ENCODE results near the gene FGD2.

Gene FGD2

DNA sequence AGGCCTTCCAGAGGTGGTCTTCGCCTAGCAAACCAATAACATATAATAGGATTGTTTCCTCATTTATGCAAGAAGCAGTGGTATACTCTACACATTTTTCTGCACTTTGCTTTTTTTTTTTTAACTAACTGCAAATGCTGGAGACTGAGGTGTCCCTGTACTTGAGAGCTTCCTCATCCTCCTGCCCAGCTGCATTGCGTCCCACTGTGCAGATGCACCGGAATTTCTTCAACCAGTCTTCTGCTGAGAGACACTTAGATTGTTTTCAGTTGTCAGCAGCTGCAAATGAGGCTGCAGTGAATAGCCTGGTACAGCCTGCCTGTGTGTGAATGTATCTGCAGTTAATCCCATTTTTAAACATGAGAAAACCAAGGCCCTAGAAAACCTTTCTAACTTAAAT is 11.5 kb downstream of the FGD2 start:
- H3K9me3 ChIP-seq (ENCODE audit: low read depth, low read length): no peaks in the 10 kb centered on the region
- no peaks in the 10 kb centered on the region for H3K36me3 ChIP-seq (ENCODE audit: insufficient read depth, low read length)
- no peak overlapping the region for H3K4me3 ChIP-seq
- no peak overlapping the region for H3K9ac ChIP-seq (ENCODE audit: insufficient read length)
- DNase-seq (ENCODE audit: low read depth, low spot score): no peak
- no peak overlapping the region for H3K27ac ChIP-seq
- no peak for TF ChIP-seq FOXP2 (optimal IDR thresholded peaks at IDR 0.05; ENCODE audit: control extremely low read depth, extremely low read length, insufficient read depth)
- TF ChIP-seq POLR2AphosphoS5 (IDR thresholded peaks at IDR 0.05; ENCODE audit: borderline replicate concordance, low read depth, low read length): no peak
- no peak for TF ChIP-seq EZH2 (IDR thresholded peaks at IDR 0.05)

- Histone ChIP-seq H3K4me3 (no peak overlapping the region), H3K27ac (no peak overlapping the region), H3K9ac (ENCODE audit: insufficient read length) (no peak overlapping the region), H3K9me3 (ENCODE audit: low read depth, low read length) (no peaks in the 10 kb centered on the region), H3K36me3 (ENCODE audit: insufficient read depth, low read length) (no peaks in the 10 kb centered on the region)
- DNase-seq (ENCODE audit: low read depth, low spot score): no peak
- TF ChIP-seq POLR2AphosphoS5 (IDR thresholded peaks at IDR 0.05; ENCODE audit: borderline replicate concordance, low read depth, low read length): no peak
- TF ChIP-seq FOXP2 (optimal IDR thresholded peaks at IDR 0.05; ENCODE audit: control extremely low read depth, extremely low read length, insufficient read depth): no peak
- TF ChIP-seq EZH2 (IDR thresholded peaks at IDR 0.05): no peak
These were observed 12.2 kb downstream of the FGD2 start for GRCh38 chr6:37017606-37018197.

DNA sequence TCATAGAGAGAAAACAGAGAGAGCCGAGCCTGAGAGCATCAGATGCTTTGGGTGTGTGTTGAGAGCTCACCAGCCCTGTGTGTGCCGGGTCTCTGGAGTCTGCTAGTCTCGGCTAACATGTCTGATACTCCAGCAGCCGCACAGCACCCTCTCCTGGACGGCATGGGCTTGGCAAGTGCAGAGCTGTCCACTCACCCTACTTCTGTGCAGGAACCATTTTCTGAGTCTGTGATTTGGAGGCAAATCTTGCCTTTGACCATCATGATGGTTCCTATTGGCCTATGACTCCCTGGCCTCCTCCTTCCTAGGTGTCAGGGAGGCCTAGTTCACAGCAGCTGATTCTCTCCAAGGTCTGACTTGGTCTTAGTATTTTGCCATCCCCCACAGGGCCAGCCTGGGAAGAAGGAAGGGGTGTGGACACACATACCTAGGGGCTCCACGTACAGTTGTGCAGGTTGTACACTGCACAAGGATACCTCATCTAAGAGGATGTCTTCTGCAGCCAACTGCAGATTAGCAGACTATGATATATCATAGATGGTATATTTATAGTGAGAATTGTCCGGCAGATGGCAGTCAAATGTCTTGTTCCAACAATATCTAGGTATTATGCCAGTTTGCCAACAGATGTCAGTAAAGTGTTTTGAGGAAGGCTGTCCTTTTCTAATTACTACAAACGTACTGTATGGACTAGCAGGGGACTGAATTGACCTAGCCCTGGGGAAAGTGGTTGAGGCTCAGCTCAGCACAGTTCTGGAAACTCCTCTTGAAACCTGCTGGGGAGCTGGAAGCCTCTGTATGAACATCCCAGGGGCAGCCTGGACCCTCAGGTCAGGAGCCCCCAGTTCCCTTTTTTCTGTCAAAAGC is 13.0 kb downstream of the FGD2 start:
- no peak overlapping the region for H3K27ac ChIP-seq
- no peak overlapping the region for H3K4me3 ChIP-seq
- DNase-seq (ENCODE audit: low read depth, low spot score): peak; percentile 64
- TF ChIP-seq POLR2AphosphoS5 (IDR thresholded peaks at IDR 0.05; ENCODE audit: borderline replicate concordance, low read depth, low read length) (no peak), EZH2 (IDR thresholded peaks at IDR 0.05) (no peak), FOXP2 (optimal IDR thresholded peaks at IDR 0.05; ENCODE audit: control extremely low read depth, extremely low read length, insufficient read depth) (no peak)
- no peaks in the 10 kb centered on the region for H3K36me3 ChIP-seq (ENCODE audit: insufficient read depth, low read length)
- H3K9ac ChIP-seq (ENCODE audit: insufficient read length): no peak overlapping the region
- H3K9me3 ChIP-seq (ENCODE audit: low read depth, low read length): no peaks in the 10 kb centered on the region

- DNase-seq (ENCODE audit: low read depth, low spot score): no peak
- Histone ChIP-seq H3K9me3 (ENCODE audit: low read depth, low read length) (no peaks in the 10 kb centered on the region), H3K4me3 (no peak overlapping the region), H3K27ac (no peak overlapping the region), H3K36me3 (ENCODE audit: insufficient read depth, low read length) (no peaks in the 10 kb centered on the region), H3K9ac (ENCODE audit: insufficient read length) (no peak overlapping the region)
- no peak for TF ChIP-seq POLR2AphosphoS5 (IDR thresholded peaks at IDR 0.05; ENCODE audit: borderline replicate concordance, low read depth, low read length)
These were observed 13.6 kb downstream of the FGD2 start for GRCh38 chr6:37019065-37019450.

GRCh38 chr6:37020381-37020780 is 14.9 kb downstream of the FGD2 start:
- TF ChIP-seq POLR2AphosphoS5 (IDR thresholded peaks at IDR 0.05; ENCODE audit: borderline replicate concordance, low read depth, low read length): no peak
- no peak for TF ChIP-seq EZH2 (IDR thresholded peaks at IDR 0.05)
- TF ChIP-seq FOXP2 (optimal IDR thresholded peaks at IDR 0.05; ENCODE audit: control extremely low read depth, extremely low read length, insufficient read depth): no peak
- DNase-seq (ENCODE audit: low read depth, low spot score): no peak
- H3K9me3 ChIP-seq (ENCODE audit: low read depth, low read length): no peaks in the 10 kb centered on the region
- H3K27ac ChIP-seq: no peak overlapping the region
- H3K9ac ChIP-seq (ENCODE audit: insufficient read length): no peak overlapping the region
- no peaks in the 10 kb centered on the region for H3K36me3 ChIP-seq (ENCODE audit: insufficient read depth, low read length)
- no peak overlapping the region for H3K4me3 ChIP-seq

DNA sequence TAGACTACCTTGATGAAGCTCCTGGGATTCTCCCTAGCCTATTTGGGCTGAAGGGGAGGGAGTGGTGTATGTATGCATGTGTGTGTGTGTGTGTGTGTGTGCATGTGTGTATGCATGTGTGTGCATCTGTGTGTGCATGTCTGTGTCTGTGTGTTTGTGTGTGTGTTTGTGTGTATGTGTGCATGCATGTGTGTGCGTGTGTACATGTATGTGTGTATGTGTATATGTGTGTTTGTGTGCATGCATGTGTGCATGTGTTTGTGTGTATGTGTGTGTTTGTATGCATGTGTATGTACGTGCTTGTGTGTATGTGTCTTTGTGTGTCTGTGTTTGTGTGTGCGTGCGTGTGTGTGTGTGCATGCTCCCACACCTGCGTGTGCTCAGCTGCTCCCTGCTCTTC is 15.4 kb downstream of the FGD2 start:
- Histone ChIP-seq H3K27ac (no peak overlapping the region), H3K9ac (ENCODE audit: insufficient read length) (no peak overlapping the region), H3K4me3 (no peak overlapping the region), H3K9me3 (ENCODE audit: low read depth, low read length) (no peaks in the 10 kb centered on the region), H3K36me3 (ENCODE audit: insufficient read depth, low read length) (no peaks in the 10 kb centered on the region)
- DNase-seq (ENCODE audit: low read depth, low spot score): no peak
- TF ChIP-seq EZH2 (IDR thresholded peaks at IDR 0.05) (no peak), POLR2AphosphoS5 (IDR thresholded peaks at IDR 0.05; ENCODE audit: borderline replicate concordance, low read depth, low read length) (no peak), FOXP2 (optimal IDR thresholded peaks at IDR 0.05; ENCODE audit: control extremely low read depth, extremely low read length, insufficient read depth) (no peak)

GRCh38 chr6:37021356-37022129 is 16.1 kb downstream of the FGD2 start:
- no peaks in the 10 kb centered on the region for H3K9me3 ChIP-seq (ENCODE audit: low read depth, low read length)
- H3K27ac ChIP-seq: no peak overlapping the region
- DNase-seq (ENCODE audit: low read depth, low spot score): no peak
- no peak overlapping the region for H3K4me3 ChIP-seq
- H3K9ac ChIP-seq (ENCODE audit: insufficient read length): no peak overlapping the region
- TF ChIP-seq EZH2 (IDR thresholded peaks at IDR 0.05) (no peak), FOXP2 (optimal IDR thresholded peaks at IDR 0.05; ENCODE audit: control extremely low read depth, extremely low read length, insufficient read depth) (no peak), POLR2AphosphoS5 (IDR thresholded peaks at IDR 0.05; ENCODE audit: borderline replicate concordance, low read depth, low read length) (no peak)
- H3K36me3 ChIP-seq (ENCODE audit: insufficient read depth, low read length): no peaks in the 10 kb centered on the region

GRCh38 chr6:37022135-37022863 is 16.8 kb downstream of the FGD2 start:
- H3K36me3 ChIP-seq (ENCODE audit: insufficient read depth, low read length): no peaks in the 10 kb centered on the region
- H3K9me3 ChIP-seq (ENCODE audit: low read depth, low read length): no peaks in the 10 kb centered on the region
- DNase-seq (ENCODE audit: low read depth, low spot score): no peak
- H3K27ac ChIP-seq: no peak overlapping the region
- H3K4me3 ChIP-seq: no peak overlapping the region
- no peak overlapping the region for H3K9ac ChIP-seq (ENCODE audit: insufficient read length)
- TF ChIP-seq EZH2 (IDR thresholded peaks at IDR 0.05) (no peak), POLR2AphosphoS5 (IDR thresholded peaks at IDR 0.05; ENCODE audit: borderline replicate concordance, low read depth, low read length) (no peak), FOXP2 (optimal IDR thresholded peaks at IDR 0.05; ENCODE audit: control extremely low read depth, extremely low read length, insufficient read depth) (no peak)

All from SK-N-MC (cell line).